Mesendoderm (in vitro differentiated cells): ENCODE measurements around the gene FOXP4.

ENCODE experiments used
- DNase-seq: peaks from one replicate; pipeline ENCODE4 v3.0.0; 2013
- H2AK5ac ChIP-seq: 2 replicates; pipeline ENCODE4 v1.6.1; 2013; ENCODE audit warnings: low read length, inconsistent platforms
- H2BK120ac ChIP-seq: 2 replicates; pipeline ENCODE4 v1.6.1; 2013; ENCODE audit warnings: low read depth, mild to moderate bottlenecking, low read length, moderate library complexity, mixed read lengths
- H2BK15ac ChIP-seq: replicated peaks from 2 replicates; pipeline ENCODE4 v1.6.1; 2013; ENCODE audit warnings: low read depth, mild to moderate bottlenecking, moderate library complexity
- H2BK5ac ChIP-seq: 2 replicates; pipeline ENCODE4 v1.6.1; 2013; ENCODE audit warnings: low read length, inconsistent platforms
- H3K18ac ChIP-seq: 2 replicates; pipeline ENCODE4 v1.6.1; 2013; ENCODE audit warnings: mild to moderate bottlenecking, low read length, mixed read lengths
- H3K23ac ChIP-seq: one replicate; pipeline ENCODE4 v1.6.1; 2013; ENCODE audit warnings: low read length
- H3K27ac ChIP-seq: 2 replicates; pipeline ENCODE4 v1.5.1; 2013; ENCODE audit warnings: low read depth, mild to moderate bottlenecking, inconsistent platforms, low read length, moderate library complexity
- H3K27me3 ChIP-seq: 2 replicates; pipeline ENCODE4 v1.6.1; 2013; ENCODE audit warnings: low read length, control low read depth, mild to moderate bottlenecking, inconsistent platforms; ENCODE audit not compliant: insufficient read depth, poor library complexity
- H3K36me3 ChIP-seq: 2 replicates; pipeline ENCODE4 v1.6.1; 2013; ENCODE audit warnings: low read length, inconsistent platforms; ENCODE audit not compliant: control insufficient read depth, insufficient read depth
- H3K4ac ChIP-seq: one replicate; pipeline ENCODE4 v1.6.1; 2013; ENCODE audit warnings: low read depth, mild to moderate bottlenecking, low read length, moderate library complexity
- H3K4me1 ChIP-seq: 2 replicates; pipeline ENCODE4 v1.6.1; 2013; ENCODE audit warnings: low read depth, low read length, inconsistent platforms; ENCODE audit not compliant: control insufficient read depth
- H3K4me2 ChIP-seq: 2 replicates; pipeline ENCODE4 v1.6.1; 2013; ENCODE audit warnings: low read length
- H3K4me3 ChIP-seq: 2 replicates; pipeline ENCODE4 v1.5.1; 2013; ENCODE audit warnings: mild to moderate bottlenecking, low read length
- H3K56ac ChIP-seq: one replicate; pipeline ENCODE4 v1.6.1; 2013; ENCODE audit warnings: low read length
- H3K79me1 ChIP-seq: 2 replicates; pipeline ENCODE4 v1.6.1; 2013; ENCODE audit warnings: low read length, inconsistent platforms
- H3K79me2 ChIP-seq: 2 replicates; pipeline ENCODE4 v1.6.1; 2013; ENCODE audit warnings: mild to moderate bottlenecking, low read length; ENCODE audit not compliant: control insufficient read depth, insufficient read depth
- H3K9ac ChIP-seq: 2 replicates; pipeline ENCODE4 v1.6.1; 2013; ENCODE audit warnings: low read length, inconsistent platforms
- H4K5ac ChIP-seq: one replicate; pipeline ENCODE4 v1.6.1; 2013; ENCODE audit warnings: low read length
- H4K8ac ChIP-seq: one replicate; pipeline ENCODE4 v1.6.1; 2013; ENCODE audit warnings: low read depth, mild to moderate bottlenecking, control low read depth, low read length, moderate library complexity
- WGBS: extraction: QIAGEN DNeasy Blood & Tissue Kit; methylation state at CpG from one replicate; pipeline ENCODE4 v1.1.7; 2013; ENCODE audit warnings: low lambda C conversion rate, missing lambda C conversion rate; ENCODE audit not compliant: insufficient coverage; ENCODE audit errors: extremely low coverage; 5-methylcytosine and 5-hydroxymethylcytosine counted together

The FOXP4 gene

DNA sequence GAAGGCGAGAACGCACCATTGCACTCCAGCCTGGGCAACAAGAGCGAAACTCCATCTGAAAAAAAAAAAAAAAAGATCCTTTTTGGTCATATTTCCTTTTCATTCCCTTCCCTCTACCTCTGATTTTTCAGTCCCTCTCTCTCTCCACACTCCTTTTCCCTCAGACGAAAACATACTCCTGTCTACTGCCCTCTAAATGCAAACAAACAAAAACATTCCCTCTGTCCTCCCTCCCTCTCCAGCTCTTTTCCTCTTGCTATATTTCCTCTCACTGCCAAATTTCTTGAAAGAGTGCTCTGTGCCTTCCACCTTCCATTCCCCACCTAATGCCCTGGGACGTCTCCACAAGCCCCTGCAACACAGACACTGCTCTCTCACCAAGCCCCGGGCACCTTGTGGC lies 77.1 kb downstream of the FOXP4 start:
- Histone ChIP-seq H2BK15ac (no peak overlapping the region), H3K56ac (no peak overlapping the region), H3K27ac (no peak overlapping the region), H3K4me3 (no peak overlapping the region), H3K9ac (no peak overlapping the region), H3K18ac (no peak overlapping the region), H3K36me3 (no peaks in the 10 kb centered on the region), H3K79me2 (no peaks in the 10 kb centered on the region), H3K79me1 (no peaks in the 10 kb centered on the region), H3K4ac (no peak overlapping the region), H3K4me2 (no peak overlapping the region), H3K27me3 (no peaks in the 10 kb centered on the region), H2BK120ac (no peak overlapping the region), H3K23ac (no peak overlapping the region), H2BK5ac (no peak overlapping the region), H4K5ac (no peak overlapping the region), H2AK5ac (no peak overlapping the region), H3K4me1 (peaks cover 1% of the 10 kb centered on the region), H4K8ac (no peak overlapping the region)
- no peak for DNase-seq
- no CpG with 5 or more reads among the region's 6 CpGs for WGBS

- no CpG with 5 or more reads among the region's 18 CpGs for WGBS
These were observed 78.6 kb downstream of the FOXP4 start for GRCh38 chr6:41624621-41625380.

DNA sequence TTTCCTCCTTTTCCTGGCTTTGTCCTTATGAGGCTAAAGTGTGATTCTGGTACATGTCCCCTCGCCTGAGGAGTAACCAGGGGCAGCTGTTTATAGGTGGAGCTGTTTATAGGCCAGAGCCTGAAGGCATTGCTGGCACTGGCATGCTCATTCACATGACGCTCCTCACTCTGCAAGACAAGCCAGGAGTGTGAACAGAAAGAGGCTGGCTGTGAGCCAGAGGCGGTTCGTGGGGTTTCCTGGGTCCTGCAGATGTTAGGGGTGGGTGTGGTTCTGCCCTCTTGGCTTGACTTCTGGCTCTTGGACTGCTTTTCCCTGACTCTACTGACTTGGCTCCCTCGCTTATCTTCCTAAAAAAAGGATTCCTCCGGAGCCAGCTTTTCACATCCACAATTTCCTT lies 79.3 kb downstream of the FOXP4 start:
- Histone ChIP-seq H3K79me2 (no peaks in the 10 kb centered on the region), H2BK120ac (no peak overlapping the region), H3K36me3 (no peaks in the 10 kb centered on the region), H3K4ac (no peak overlapping the region), H4K8ac (no peak overlapping the region), H2AK5ac (no peak overlapping the region), H3K56ac (no peak overlapping the region), H3K4me3 (no peak overlapping the region), H3K4me2 (no peak overlapping the region), H2BK5ac (no peak overlapping the region), H3K27ac (no peak overlapping the region), H3K4me1 (no peaks in the 10 kb centered on the region), H3K27me3 (no peaks in the 10 kb centered on the region), H3K23ac (no peak overlapping the region), H2BK15ac (no peak overlapping the region), H3K9ac (no peak overlapping the region), H4K5ac (no peak overlapping the region), H3K79me1 (no peaks in the 10 kb centered on the region), H3K18ac (no peak overlapping the region)
- DNase-seq, result no peak
- WGBS, result no CpG with 5 or more reads among the region's 6 CpGs

More at GRCh38 chr6:41624621-41625380, 78.6 kb downstream of the FOXP4 start:
- H3K36me3 ChIP-seq, result no peaks in the 10 kb centered on the region
- H3K27ac ChIP-seq, result no peak overlapping the region
- no peak overlapping the region for H4K8ac ChIP-seq
- no peak overlapping the region for H3K9ac ChIP-seq
- H3K79me2 ChIP-seq, result no peaks in the 10 kb centered on the region
- no peak for DNase-seq
- H3K4me3 ChIP-seq, result no peak overlapping the region
- H3K79me1 ChIP-seq, result no peaks in the 10 kb centered on the region
- H2BK5ac ChIP-seq, result no peak overlapping the region
- no peak overlapping the region for H2BK120ac ChIP-seq
- H3K4ac ChIP-seq, result no peak overlapping the region
- no peaks in the 10 kb centered on the region for H3K4me1 ChIP-seq
- no peaks in the 10 kb centered on the region for H3K27me3 ChIP-seq
- H4K5ac ChIP-seq, result no peak overlapping the region
- no peak overlapping the region for H2AK5ac ChIP-seq
- H3K4me2 ChIP-seq, result no peak overlapping the region
- no peak overlapping the region for H2BK15ac ChIP-seq
- H3K23ac ChIP-seq, result no peak overlapping the region
- no peak overlapping the region for H3K18ac ChIP-seq
- no peak overlapping the region for H3K56ac ChIP-seq

GRCh38 chr6:41626022-41626421 lies 79.8 kb downstream of the FOXP4 start:
- no peaks in the 10 kb centered on the region for H3K79me2 ChIP-seq
- H3K4me2 ChIP-seq, result no peak overlapping the region
- no peak overlapping the region for H3K4ac ChIP-seq
- H3K27ac ChIP-seq, result no peak overlapping the region
- H3K27me3 ChIP-seq, result no peaks in the 10 kb centered on the region
- no peak overlapping the region for H2AK5ac ChIP-seq
- H3K79me1 ChIP-seq, result no peaks in the 10 kb centered on the region
- DNase-seq, result no peak
- H3K4me1 ChIP-seq, result no peaks in the 10 kb centered on the region
- no peak overlapping the region for H3K56ac ChIP-seq
- H2BK5ac ChIP-seq, result no peak overlapping the region
- H3K9ac ChIP-seq, result no peak overlapping the region
- no CpG with 5 or more reads among the region's 4 CpGs for WGBS
- no peaks in the 10 kb centered on the region for H3K36me3 ChIP-seq
- H2BK120ac ChIP-seq, result no peak overlapping the region
- no peak overlapping the region for H3K18ac ChIP-seq
- H4K5ac ChIP-seq, result no peak overlapping the region
- no peak overlapping the region for H2BK15ac ChIP-seq
- H3K4me3 ChIP-seq, result no peak overlapping the region
- no peak overlapping the region for H4K8ac ChIP-seq
- no peak overlapping the region for H3K23ac ChIP-seq

DNA sequence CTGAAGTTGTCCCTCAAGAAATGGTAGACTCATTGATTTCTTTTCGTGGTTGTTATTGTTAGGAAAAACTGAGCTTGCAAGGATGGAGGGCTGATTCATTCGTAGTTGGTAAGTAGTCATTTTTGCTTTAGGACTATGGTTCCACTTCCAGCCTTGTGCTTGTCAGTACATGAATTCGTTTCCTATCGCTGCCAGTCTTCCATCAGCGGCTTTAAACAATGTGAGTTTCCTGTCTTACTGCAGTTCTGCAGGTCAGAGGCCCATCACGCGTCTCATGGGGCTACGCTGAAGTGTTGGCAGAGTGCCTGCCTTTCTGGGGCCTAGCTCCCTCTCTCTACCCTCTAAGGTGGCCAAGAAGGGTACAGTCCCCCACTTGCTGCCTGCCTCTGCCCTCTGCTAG lies 80.7 kb downstream of the FOXP4 start:
- no peak overlapping the region for H2BK15ac ChIP-seq
- H3K4me3 ChIP-seq, result no peak overlapping the region
- no peaks in the 10 kb centered on the region for H3K36me3 ChIP-seq
- H3K27me3 ChIP-seq, result no peaks in the 10 kb centered on the region
- no peak for DNase-seq
- no peak overlapping the region for H3K4ac ChIP-seq
- no peak overlapping the region for H2AK5ac ChIP-seq
- no peak overlapping the region for H3K23ac ChIP-seq
- H3K4me2 ChIP-seq, result no peak overlapping the region
- no peak overlapping the region for H3K9ac ChIP-seq
- H2BK5ac ChIP-seq, result no peak overlapping the region
- no CpG with 5 or more reads among the region's 8 CpGs for WGBS
- no peak overlapping the region for H2BK120ac ChIP-seq
- H3K4me1 ChIP-seq, result no peaks in the 10 kb centered on the region
- H3K27ac ChIP-seq, result no peak overlapping the region
- H3K56ac ChIP-seq, result no peak overlapping the region
- H4K5ac ChIP-seq, result no peak overlapping the region
- H3K79me2 ChIP-seq, result no peaks in the 10 kb centered on the region
- H3K18ac ChIP-seq, result no peak overlapping the region
- H4K8ac ChIP-seq, result no peak overlapping the region
- no peaks in the 10 kb centered on the region for H3K79me1 ChIP-seq

- Histone ChIP-seq H2BK120ac (no peak overlapping the region), H2BK5ac (no peak overlapping the region), H2BK15ac (no peak overlapping the region), H3K23ac (no peak overlapping the region), H3K27ac (no peak overlapping the region), H3K4me2 (no peak overlapping the region), H3K79me2 (no peaks in the 10 kb centered on the region), H3K4me3 (no peak overlapping the region), H3K36me3 (no peaks in the 10 kb centered on the region), H4K8ac (no peak overlapping the region), H3K4me1 (no peaks in the 10 kb centered on the region), H2AK5ac (no peak overlapping the region), H3K18ac (no peak overlapping the region), H3K9ac (no peak overlapping the region), H3K79me1 (no peaks in the 10 kb centered on the region), H3K4ac (no peak overlapping the region), H4K5ac (no peak overlapping the region), H3K56ac (no peak overlapping the region), H3K27me3 (no peaks in the 10 kb centered on the region)
- WGBS, result no CpG with 5 or more reads among the region's 2 CpGs
- no peak for DNase-seq
These were observed 82.9 kb downstream of the FOXP4 start for GRCh38 chr6:41629128-41629527.
